EL (cell line): Measurements from ENCODE around the gene OR5H6.
A peak's percentile ranks its signal among the peaks of the same experiment; 100 is the strongest.
"Not testable (repeated sequence)": the region's sequence is repeated elsewhere in the genome, so short reads cannot be mapped to it uniquely, and the experiment has no call there.

ENCODE experiments used
- DNase-seq: peaks from one replicate; pipeline ENCODE4 v3.0.0-alpha.2; 2016

The OR5H6 gene

GRCh38 chr3:98263944-98264343 lies at the start of gene OR5H6:
Gene OR5H6, plus strand, starts transcription at chr3:98264244. Its CDS starts 89 bp downstream, at chr3:98264333.
- DNase-seq, result no peak

GRCh38 chr3:98215051-98215450 lies 49.0 kb upstream of the OR5H6 start:
- DNase-seq, result no peak

- no peak for DNase-seq
Observed at GRCh38 chr3:98223907-98224672, 40.0 kb upstream of the OR5H6 start.

GRCh38 chr3:98232489-98232888 lies 31.6 kb upstream of the OR5H6 start:
- DNase-seq, result no peak

- no peak for DNase-seq
Observed at GRCh38 chr3:98233468-98233867, 30.6 kb upstream of the OR5H6 start.

GRCh38 chr3:98240131-98240530 lies 23.9 kb upstream of the OR5H6 start:
- no peak for DNase-seq

GRCh38 chr3:98242155-98242554 lies 21.9 kb upstream of the OR5H6 start:
- DNase-seq, result no peak

GRCh38 chr3:98243843-98244242 lies 20.2 kb upstream of the OR5H6 start:
- DNase-seq, result no peak

GRCh38 chr3:98246142-98246541 lies 17.9 kb upstream of the OR5H6 start:
- peak; percentile 20 for DNase-seq

- DNase-seq, result not testable (repeated sequence)
Observed at GRCh38 chr3:98256026-98256425, 8.0 kb upstream of the OR5H6 start.

GRCh38 chr3:98259707-98260106 lies 4.3 kb upstream of the OR5H6 start:
- DNase-seq, result peak; percentile 4

GRCh38 chr3:98262046-98262445 lies 2.0 kb upstream of the OR5H6 start:
- no peak for DNase-seq

GRCh38 chr3:98269846-98270245 lies 5.8 kb downstream of the OR5H6 start:
- DNase-seq, result no peak

GRCh38 chr3:98272126-98272525 lies 8.1 kb downstream of the OR5H6 start:
- DNase-seq, result no peak

- no peak for DNase-seq
Observed at GRCh38 chr3:98274914-98275313, 10.9 kb downstream of the OR5H6 start.

GRCh38 chr3:98282205-98282604 lies 18.2 kb downstream of the OR5H6 start, which contains the start of gene OR5H2:
Gene OR5H2, plus strand, starts transcription at chr3:98282505. Its CDS starts 398 bp downstream, at chr3:98282903.
- no peak for DNase-seq

GRCh38 chr3:98290916-98291315 lies 26.9 kb downstream of the OR5H6 start:
- no peak for DNase-seq

- no peak for DNase-seq
Observed at GRCh38 chr3:98291332-98291957, 27.4 kb downstream of the OR5H6 start.
